Heart right ventricle (tissue), 16 donors: ENCODE measurements around the gene DOCK3. TPM values are rescaled to one million over a fixed set of nuclear protein-coding genes. Genes with fewer than 3 reads are reported as not detected.

ENCODE experiments used
- ATAC-seq, 8 donors: fragments of 200-7000 bp; cut with Tn5 transposase; one replicate each; pipeline ENCODE4 v1.9.1; 2020; ENCODE audit warnings: mild to moderate bottlenecking in 8 of 8, moderate library complexity in 8 of 8, moderate number of reproducible peaks in 1 of 8
- DNase-seq, 2 donors: peaks; one replicate each; pipeline ENCODE4 v3.0.0-alpha.2; 2020
- H3K27ac ChIP-seq, 10 donors: fragments of 200-600 bp; sonication (generic) in 2 of 10; one replicate each; pipeline versions ENCODE4 v1.5.0 to v1.8.0; 2020 to 2022; ENCODE audit warnings: mild to moderate bottlenecking in 3 of 10
- H3K27me3 ChIP-seq, 7 donors: fragments of 200-600 bp; one replicate each; pipeline ENCODE4 v1.8.0; 2021 to 2022; ENCODE audit warnings: mild to moderate bottlenecking in 2 of 7
- H3K36me3 ChIP-seq, 9 donors: fragments of 200-600 bp; sonication (generic) in 1 of 9; one replicate each; pipeline versions ENCODE4 v1.5.0 to v1.8.0; 2020 to 2022; ENCODE audit warnings: mild to moderate bottlenecking in 2 of 9
- H3K4me1 ChIP-seq, 9 donors: fragments of 200-600 bp; sonication (generic) in 1 of 9; one replicate each; pipeline versions ENCODE4 v1.5.0 to v1.8.0; 2020 to 2022; ENCODE audit warnings: mild to moderate bottlenecking in 4 of 9
- H3K4me3 ChIP-seq, 10 donors: fragments of 200-600 bp; sonication (generic) in 2 of 10; one replicate each; pipeline versions ENCODE4 v1.5.0 to v1.8.0; 2020 to 2022; ENCODE audit warnings: mild to moderate bottlenecking in 7 of 10, moderate library complexity in 2 of 10
- H3K9me3 ChIP-seq, 11 donors: fragments of 200-600 bp in 10 of 11; sonication (generic) in 2 of 11; one replicate each; pipeline versions ENCODE4 v1.5.0 to v1.8.0; 2013 to 2022; ENCODE audit warnings: mild to moderate bottlenecking in 2 of 11, control low read depth in 1 of 11, moderate library complexity in 1 of 11
- WGBS, 2 donors: extraction: QIAGEN DNeasy Blood & Tissue Kit; methylation state at CpG; one replicate each; pipeline ENCODE4 v1.1.7; 2013; ENCODE audit warnings: inconsistent platforms in 1 of 2; 5-methylcytosine and 5-hydroxymethylcytosine counted together
- intact Hi-C, 10 donors: fragments of 100-400 bp; cut with DNase I; formaldehyde crosslinking; loops; one replicate each; pipeline versions ENCODE4 v1.11.1 to v1.14.2; 2022
- polyA plus RNA-seq, 2 donors: library from polyadenylated mRNA; stranded (reverse); fragments of 200-250 nt; gene quantifications; one replicate each; pipeline ENCODE4 v1.2.3, GENCODE V29; 2013
- total RNA-seq, 10 donors: library from RNA; stranded (reverse); fragmentation: NEBNext Ultra II Directional in 3 of 10; extraction: Animal tissue kit (Norgen Biotek cat#: 25700) in 3 of 10; gene quantifications; one replicate each; pipeline versions ENCODE4 v1.2.1 to v1.2.4, GENCODE V29; 2021 to 2023
- TF ChIP-seq, protein P1 (sequence below), 9 donors: fragments of 200-600 bp; sonication (generic) in 2 of 9; IDR thresholded peaks; one replicate each; pipeline versions ENCODE4 v1.5.0 to v1.8.0; 2021 to 2022; ENCODE audit warnings: antibody characterized with exemption in 9 of 9, mild to moderate bottlenecking in 5 of 9, moderate library complexity in 1 of 9
- donor health status: Arrhythmogenic right ventricular cardiomyopathy.
- donor health status: ischemic (EF 13 %, LVEDD 7.1; RV severe dilation, severe dysfunction).
- donor health status: healthy with polysubstance abuse.
- donor health status: DM: no; HTN: yes; CAD: no.
- donor health status: DM: no; HTN: no; CAD: no.
- donor health status: ischemic (EF 25% LVEDD 6.9; RV normal size, moderate dysfunction).
- donor health status: ischemic (EF 25% LVEDD 5.7; RV mildly dilated, moderate dysfunction).
- donor health status: healthy.
- donor health status: DM: yes; HTN: yes; CAD: no.
- donor health status: Ischemic cardiomyopathy.
- donor health status: ischemic (EF 35%, LVEDD 5.7; RV mildly dilated, moderate dysfunction).
- donor health status: nonischemic (EF 11% LVEDD 7.7; RV severe dilation, severe dysfunction).
- donor health status: DM: yes; HTN: yes; CAD: no.
- donor health status: PGD.
- donor health status: ischemic (EF 29% LVEDD 5.4; RV normal size, mild dysfunction).
- donor health status: nonischemic (EF 23%, LVEDD 6.1; RV moderate dilation, normal function).

DOCK3 gene
- total and polyA plus RNA-seq, 12 donors: 1.2 to 6.6 (median 4.7) TPM

DNA sequence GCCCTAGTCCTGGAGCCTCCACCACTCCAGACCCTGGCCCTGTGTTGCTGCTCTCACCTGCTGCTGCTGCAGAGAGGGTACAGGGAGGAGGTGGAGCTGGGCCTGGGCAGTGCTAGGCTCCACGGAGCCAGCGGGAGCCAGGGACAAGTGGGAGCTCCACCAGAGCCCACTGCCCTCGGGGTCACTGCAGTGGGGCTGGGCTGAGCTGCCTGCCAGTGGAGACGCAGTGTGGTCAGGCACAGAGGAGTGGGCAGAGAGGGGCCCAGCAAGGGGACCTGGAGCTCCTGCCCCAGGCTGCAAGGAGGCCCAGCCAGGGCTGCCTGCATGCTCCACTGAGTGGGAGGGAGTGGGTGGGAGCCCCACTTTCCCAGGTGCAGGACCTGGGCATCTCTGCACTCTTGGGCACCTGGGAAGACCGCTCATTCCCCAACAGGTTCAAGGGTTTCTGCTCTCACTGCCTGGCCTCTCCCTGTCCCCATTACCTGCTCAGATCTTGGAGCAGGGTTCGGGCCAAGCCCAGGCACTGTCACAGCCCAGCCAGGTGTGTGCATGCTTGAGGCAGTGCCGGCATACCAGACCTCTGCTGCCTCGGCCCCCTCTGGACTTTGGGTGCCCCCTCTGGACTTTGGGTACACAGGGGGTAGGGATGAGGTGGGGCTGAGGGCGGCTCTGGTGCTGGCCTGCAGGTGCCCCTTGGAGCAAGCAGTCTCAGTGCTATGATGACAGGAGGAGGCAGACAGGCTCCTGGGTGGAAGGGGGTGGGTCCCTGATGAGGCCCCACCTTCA, 308.0 kb downstream of the DOCK3 start:
- intact Hi-C loops: no loop called here

DNA sequence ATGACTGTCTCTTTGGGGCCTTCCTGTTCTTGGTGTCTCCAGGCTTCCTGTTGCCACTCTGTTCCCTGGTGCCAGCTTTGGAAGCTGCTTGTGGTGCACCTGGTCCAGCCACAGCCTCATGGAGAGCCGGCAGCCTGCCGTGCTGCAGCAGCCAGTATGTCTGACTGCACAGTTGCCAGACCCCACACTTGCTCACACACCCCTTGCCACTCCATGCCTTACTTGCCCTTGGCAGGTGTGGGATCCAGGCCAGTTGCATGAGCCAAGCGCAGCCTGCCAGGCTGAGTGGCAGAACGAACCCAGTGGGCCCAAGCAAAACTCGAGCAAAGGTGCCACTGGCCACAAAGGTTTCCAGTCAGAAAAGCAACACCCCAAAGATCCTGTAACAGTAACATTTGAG, 309.2 kb downstream of the DOCK3 start:
- DNase-seq: no peak
- H3K4me3 ChIP-seq: no peak overlapping the region
- H3K4me1 ChIP-seq: no peaks in the 10 kb centered on the region
- H3K9me3 ChIP-seq: no peaks in the 10 kb centered on the region
- peak in 4 of 8 donors; percentile 33 to 51 (median 42) for ATAC-seq
- intact Hi-C loops: no loop called here
- TF ChIP-seq, protein P1, sequence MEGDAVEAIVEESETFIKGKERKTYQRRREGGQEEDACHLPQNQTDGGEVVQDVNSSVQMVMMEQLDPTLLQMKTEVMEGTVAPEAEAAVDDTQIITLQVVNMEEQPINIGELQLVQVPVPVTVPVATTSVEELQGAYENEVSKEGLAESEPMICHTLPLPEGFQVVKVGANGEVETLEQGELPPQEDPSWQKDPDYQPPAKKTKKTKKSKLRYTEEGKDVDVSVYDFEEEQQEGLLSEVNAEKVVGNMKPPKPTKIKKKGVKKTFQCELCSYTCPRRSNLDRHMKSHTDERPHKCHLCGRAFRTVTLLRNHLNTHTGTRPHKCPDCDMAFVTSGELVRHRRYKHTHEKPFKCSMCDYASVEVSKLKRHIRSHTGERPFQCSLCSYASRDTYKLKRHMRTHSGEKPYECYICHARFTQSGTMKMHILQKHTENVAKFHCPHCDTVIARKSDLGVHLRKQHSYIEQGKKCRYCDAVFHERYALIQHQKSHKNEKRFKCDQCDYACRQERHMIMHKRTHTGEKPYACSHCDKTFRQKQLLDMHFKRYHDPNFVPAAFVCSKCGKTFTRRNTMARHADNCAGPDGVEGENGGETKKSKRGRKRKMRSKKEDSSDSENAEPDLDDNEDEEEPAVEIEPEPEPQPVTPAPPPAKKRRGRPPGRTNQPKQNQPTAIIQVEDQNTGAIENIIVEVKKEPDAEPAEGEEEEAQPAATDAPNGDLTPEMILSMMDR (IDR thresholded peaks at IDR 0.05): no peak
- no peak overlapping the region for H3K27ac ChIP-seq
- no peaks in the 10 kb centered on the region for H3K27me3 ChIP-seq
- H3K36me3 ChIP-seq: no peaks in the 10 kb centered on the region
- WGBS, 2 donors: 67 to 80% methylated on average over 5 of the region's 5 CpGs

More for the DNA sequence above, 308.0 kb downstream of the DOCK3 start:
- DNase-seq (no peak), ATAC-seq (no peak)
- Histone ChIP-seq H3K4me3 (no peak overlapping the region), H3K4me1 (no peaks in the 10 kb centered on the region), H3K9me3 (no peaks in the 10 kb centered on the region), H3K27me3 (no peaks in the 10 kb centered on the region), H3K36me3 (no peaks in the 10 kb centered on the region), H3K27ac (no peak overlapping the region)
- WGBS, 2 donors: 84 to 85% methylated on average over 9 of the region's 9 CpGs
- TF ChIP-seq, protein P1 (IDR thresholded peaks at IDR 0.05): no peak

DNA sequence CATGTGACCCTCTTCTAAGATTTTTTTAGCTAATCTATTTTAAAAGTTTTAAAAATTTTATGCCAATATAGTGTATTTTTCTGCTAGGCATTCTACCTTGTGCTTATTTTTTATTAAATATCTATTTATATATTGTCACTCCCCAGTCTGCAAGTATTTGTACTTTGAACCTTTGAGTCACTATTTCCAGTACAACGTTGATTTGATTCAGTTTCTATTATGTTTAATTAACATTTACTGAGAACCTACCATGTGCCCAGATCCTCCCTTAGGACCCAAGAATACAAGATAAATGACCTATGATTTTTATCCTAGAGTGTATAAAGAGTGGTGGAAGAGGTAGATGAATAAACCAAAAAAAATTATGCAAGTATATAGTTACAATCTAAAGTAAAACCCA, 311.2 kb downstream of the DOCK3 start:
- ATAC-seq: no peak
- 67 to 89% methylated on average over 1 of the region's 1 CpG for WGBS, 2 donors
- Histone ChIP-seq H3K36me3 (no peaks in the 10 kb centered on the region), H3K27me3 (no peaks in the 10 kb centered on the region), H3K4me1 (no peaks in the 10 kb centered on the region), H3K9me3 (peaks cover 0 to 9% (median 0%) of the 10 kb centered on the region in 11 donors), H3K4me3 (no peak overlapping the region), H3K27ac (no peak overlapping the region)
- intact Hi-C loops: no loop called here
- no peak for DNase-seq
- TF ChIP-seq, protein P1 (IDR thresholded peaks at IDR 0.05): no peak

DNA sequence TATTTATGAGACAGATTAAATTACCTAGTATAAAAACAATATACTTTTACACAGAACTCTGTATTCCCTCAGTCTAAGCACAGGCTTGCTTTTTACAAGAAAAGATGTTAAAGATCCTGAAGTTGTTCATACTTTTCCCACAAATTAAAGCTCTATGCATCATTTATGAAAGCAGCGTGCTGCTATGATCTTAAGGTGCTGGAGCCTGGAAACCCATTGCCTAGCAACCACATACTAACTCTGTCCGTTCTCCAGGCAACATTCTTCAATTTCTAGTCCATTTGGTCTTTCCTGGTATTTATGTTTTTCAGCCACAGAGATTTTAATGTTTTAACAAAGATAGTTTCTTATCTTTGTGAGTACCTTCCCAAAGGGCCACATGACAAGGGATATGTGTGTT, 312.0 kb downstream of the DOCK3 start:
- WGBS, 2 donors: 65 to 69% methylated on average over 2 of the region's 2 CpGs
- no peak for ATAC-seq
- no peak for DNase-seq

More for the DNA sequence above, 312.0 kb downstream of the DOCK3 start:
- no peak overlapping the region for H3K27ac ChIP-seq
- no peaks in the 10 kb centered on the region for H3K27me3 ChIP-seq
- H3K4me3 ChIP-seq: no peak overlapping the region
- peaks cover 0 to 17% (median 6%) of the 10 kb centered on the region in 11 donors for H3K9me3 ChIP-seq
- intact Hi-C loops: no loop called here
- TF ChIP-seq, protein P1 (IDR thresholded peaks at IDR 0.05): no peak
- no peaks in the 10 kb centered on the region for H3K36me3 ChIP-seq
- no peaks in the 10 kb centered on the region for H3K4me1 ChIP-seq
